ENCODE results near the gene IFNL4. TPM values are rescaled to one million over a fixed set of nuclear protein-coding genes. Genes with fewer than 3 reads are reported as not detected.

IFNL4 gene
- total RNA-seq, 1 donor from 2014 or later = not detected

DNA sequence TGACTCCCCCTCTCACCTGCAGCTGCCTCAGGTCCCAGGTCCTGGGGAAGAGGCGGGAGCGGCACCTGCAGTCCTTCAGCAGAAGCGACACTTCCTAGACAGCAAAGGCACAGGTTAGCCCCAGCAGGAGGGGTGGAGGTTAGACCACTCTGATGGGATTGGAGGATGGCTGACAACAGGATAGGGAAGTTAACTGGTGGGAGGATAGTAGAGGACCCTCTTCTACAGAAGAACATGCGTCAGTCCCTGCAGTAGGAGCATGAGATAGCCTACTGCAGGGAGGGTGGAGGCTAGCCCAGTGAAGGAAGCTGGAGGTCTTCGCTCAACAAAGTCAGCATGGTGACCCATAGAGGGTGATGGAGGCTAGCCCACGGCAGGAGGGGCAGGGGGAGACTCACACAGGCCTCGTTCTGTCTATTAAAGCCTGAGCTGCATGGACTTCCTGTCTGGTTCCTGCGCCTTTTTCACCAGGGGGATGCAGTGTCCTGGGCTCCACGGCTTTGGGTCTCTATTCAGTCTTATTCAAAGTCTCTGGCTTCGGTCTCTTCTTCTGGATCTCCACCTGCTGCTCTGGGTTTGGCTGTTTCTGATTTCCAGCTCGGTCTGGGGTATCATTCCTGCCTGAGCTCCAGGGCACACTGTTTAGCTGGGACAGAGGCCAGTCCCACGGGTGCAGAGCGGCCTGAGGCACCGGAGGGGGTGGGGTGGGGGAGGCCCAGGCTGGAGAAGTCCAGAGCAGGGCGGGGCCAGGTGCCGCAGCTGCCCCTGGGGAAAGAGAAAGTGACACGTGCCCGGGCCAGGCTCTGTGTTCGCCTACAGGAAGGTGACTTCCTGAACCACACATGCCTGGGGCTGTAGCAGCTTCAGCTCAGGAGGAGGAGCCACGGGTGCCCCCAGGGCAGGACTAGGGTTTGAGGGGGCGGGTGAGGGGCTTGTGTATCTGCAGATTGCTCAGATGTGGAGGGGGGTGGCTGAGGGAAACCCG, 11.2 kb downstream of the IFNL4 start:
- TF ChIP-seq EZH2phosphoT487 (IDR thresholded peaks at IDR 0.05) = no peak
- H3K9me3 ChIP-seq (ENCODE audit: low read depth) = no peaks in the 10 kb centered on the region
- no peak overlapping the region for H3K9ac ChIP-seq
- Mint-ChIP-seq H3K27ac (no peak overlapping the region), H3K9me3 (no peaks in the 10 kb centered on the region), H3K4me3 (no peak overlapping the region), H3K4me1 (no peaks in the 10 kb centered on the region), H3K27me3 (ENCODE audit: insufficient read depth, low read depth) (peaks cover 15% of the 10 kb centered on the region), H3K36me3 (no peaks in the 10 kb centered on the region)
- no peaks in the 10 kb centered on the region for H3K4me1 ChIP-seq
- H3K4me2 ChIP-seq = no peak overlapping the region
- H3K27ac ChIP-seq = no peak overlapping the region
- no peak for DNase-seq (ENCODE audit: low spot score)
- H3F3A ChIP-seq (ENCODE audit: low read depth) = no peaks in the 10 kb centered on the region
- H3K36me3 ChIP-seq = no peaks in the 10 kb centered on the region
- no peaks in the 10 kb centered on the region for H3K79me2 ChIP-seq (ENCODE audit: low read depth)
- H3K27me3 ChIP-seq = peaks cover 52% of the 10 kb centered on the region
- no peak overlapping the region for H3K4me3 ChIP-seq
- no peak overlapping the region for H2AFZ ChIP-seq (replicated peaks)
- no peaks in the 10 kb centered on the region for H4K20me1 ChIP-seq (ENCODE audit: low read depth)

DNA sequence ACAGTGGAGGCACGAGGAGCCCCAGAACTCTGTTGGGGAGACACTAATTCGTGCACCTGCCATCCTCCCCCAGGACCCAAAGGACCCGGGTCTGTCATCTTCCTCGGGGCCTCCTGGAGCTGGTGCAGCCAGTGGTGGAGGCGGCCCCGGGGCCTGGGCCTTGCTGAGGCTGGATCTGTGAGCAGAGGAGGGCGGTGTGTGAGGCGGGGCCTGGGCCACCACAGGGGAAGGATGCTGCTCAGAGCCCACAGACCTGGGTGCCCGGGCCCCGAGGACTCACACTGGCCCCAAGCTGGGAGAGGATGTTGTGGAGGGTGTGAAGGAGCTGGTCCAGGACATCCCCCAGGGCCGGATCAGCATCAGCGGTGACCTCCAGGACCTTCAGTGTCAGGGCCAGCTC, 12.1 kb downstream of the IFNL4 start:
- TF ChIP-seq EZH2phosphoT487 (IDR thresholded peaks at IDR 0.05) (no peak), EZH2 (IDR thresholded peaks at IDR 0.05) (no peak)
- TF ChIP-seq, protein P1, sequence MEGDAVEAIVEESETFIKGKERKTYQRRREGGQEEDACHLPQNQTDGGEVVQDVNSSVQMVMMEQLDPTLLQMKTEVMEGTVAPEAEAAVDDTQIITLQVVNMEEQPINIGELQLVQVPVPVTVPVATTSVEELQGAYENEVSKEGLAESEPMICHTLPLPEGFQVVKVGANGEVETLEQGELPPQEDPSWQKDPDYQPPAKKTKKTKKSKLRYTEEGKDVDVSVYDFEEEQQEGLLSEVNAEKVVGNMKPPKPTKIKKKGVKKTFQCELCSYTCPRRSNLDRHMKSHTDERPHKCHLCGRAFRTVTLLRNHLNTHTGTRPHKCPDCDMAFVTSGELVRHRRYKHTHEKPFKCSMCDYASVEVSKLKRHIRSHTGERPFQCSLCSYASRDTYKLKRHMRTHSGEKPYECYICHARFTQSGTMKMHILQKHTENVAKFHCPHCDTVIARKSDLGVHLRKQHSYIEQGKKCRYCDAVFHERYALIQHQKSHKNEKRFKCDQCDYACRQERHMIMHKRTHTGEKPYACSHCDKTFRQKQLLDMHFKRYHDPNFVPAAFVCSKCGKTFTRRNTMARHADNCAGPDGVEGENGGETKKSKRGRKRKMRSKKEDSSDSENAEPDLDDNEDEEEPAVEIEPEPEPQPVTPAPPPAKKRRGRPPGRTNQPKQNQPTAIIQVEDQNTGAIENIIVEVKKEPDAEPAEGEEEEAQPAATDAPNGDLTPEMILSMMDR (IDR thresholded peaks at IDR 0.05) = no peak

GRCh38 chr19:39232708-39233107, 15.9 kb downstream of the IFNL4 start:
- Mint-ChIP-seq H3K4me3 (no peak overlapping the region), H3K27ac (no peak overlapping the region), H3K4me1 (no peaks in the 10 kb centered on the region), H3K9me3 (no peaks in the 10 kb centered on the region), H3K27me3 (ENCODE audit: insufficient read depth, low read depth) (peaks cover 14% of the 10 kb centered on the region), H3K36me3 (no peaks in the 10 kb centered on the region)
- Histone ChIP-seq H3F3A (ENCODE audit: low read depth) (no peaks in the 10 kb centered on the region), H3K4me2 (no peak overlapping the region), H3K79me2 (ENCODE audit: low read depth) (no peaks in the 10 kb centered on the region), H3K4me1 (no peaks in the 10 kb centered on the region), H3K27me3 (peaks cover 58% of the 10 kb centered on the region), H3K4me3 (no peak overlapping the region), H3K9ac (no peak overlapping the region), H3K9me3 (ENCODE audit: low read depth) (no peaks in the 10 kb centered on the region), H3K27ac (no peak overlapping the region), H4K20me1 (ENCODE audit: low read depth) (no peaks in the 10 kb centered on the region), H2AFZ (replicated peaks) (no peak overlapping the region), H3K36me3 (no peaks in the 10 kb centered on the region)
- TF ChIP-seq EZH2phosphoT487 (IDR thresholded peaks at IDR 0.05) = no peak
- TF ChIP-seq, protein P1 (IDR thresholded peaks at IDR 0.05) = no peak
- no peak for TF ChIP-seq EZH2 (IDR thresholded peaks at IDR 0.05)
- no peak for DNase-seq (ENCODE audit: low spot score)

More for the DNA sequence above, 12.1 kb downstream of the IFNL4 start:
- Mint-ChIP-seq H3K36me3 (no peaks in the 10 kb centered on the region), H3K9me3 (no peaks in the 10 kb centered on the region), H3K4me1 (no peaks in the 10 kb centered on the region), H3K4me3 (no peak overlapping the region), H3K27ac (no peak overlapping the region), H3K27me3 (ENCODE audit: insufficient read depth, low read depth) (peaks cover 15% of the 10 kb centered on the region)
- Histone ChIP-seq H3K36me3 (no peaks in the 10 kb centered on the region), H3K27me3 (peaks cover 58% of the 10 kb centered on the region), H3K4me1 (no peaks in the 10 kb centered on the region), H3K27ac (no peak overlapping the region), H2AFZ (replicated peaks) (no peak overlapping the region), H3K4me2 (no peak overlapping the region), H3F3A (ENCODE audit: low read depth) (no peaks in the 10 kb centered on the region), H3K4me3 (no peak overlapping the region), H3K9ac (no peak overlapping the region), H4K20me1 (ENCODE audit: low read depth) (no peaks in the 10 kb centered on the region), H3K9me3 (ENCODE audit: low read depth) (no peaks in the 10 kb centered on the region), H3K79me2 (ENCODE audit: low read depth) (no peaks in the 10 kb centered on the region)
- no peak for DNase-seq (ENCODE audit: low spot score)

All from neural progenitor cell (in vitro differentiated cells).